Fibroblast of skin of abdomen (primary cell): Measurements from ENCODE around the gene NPBWR2. TPM values are rescaled to one million over a fixed set of nuclear protein-coding genes. Genes with fewer than 3 reads are reported as not detected.

ENCODE experiments used
- DNase-seq: peaks from one replicate; pipeline ENCODE4 v3.0.0-alpha.2; 2013
- polyA plus RNA-seq, 2 experiments: library from polyadenylated mRNA; unstranded; fragments of 120-200 nt; gene quantifications; one replicate each; pipeline ENCODE4 v1.2.1, GENCODE V29; 2013; ENCODE audit not compliant: insufficient read length in 2 of 2

The NPBWR2 gene, protein sequence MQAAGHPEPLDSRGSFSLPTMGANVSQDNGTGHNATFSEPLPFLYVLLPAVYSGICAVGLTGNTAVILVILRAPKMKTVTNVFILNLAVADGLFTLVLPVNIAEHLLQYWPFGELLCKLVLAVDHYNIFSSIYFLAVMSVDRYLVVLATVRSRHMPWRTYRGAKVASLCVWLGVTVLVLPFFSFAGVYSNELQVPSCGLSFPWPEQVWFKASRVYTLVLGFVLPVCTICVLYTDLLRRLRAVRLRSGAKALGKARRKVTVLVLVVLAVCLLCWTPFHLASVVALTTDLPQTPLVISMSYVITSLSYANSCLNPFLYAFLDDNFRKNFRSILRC
- not detected for polyA plus RNA-seq (2013, experiment 1 of 2; ENCODE audit: insufficient read length)
- not detected for polyA plus RNA-seq (2013, experiment 2 of 2; ENCODE audit: insufficient read length)

DNA sequence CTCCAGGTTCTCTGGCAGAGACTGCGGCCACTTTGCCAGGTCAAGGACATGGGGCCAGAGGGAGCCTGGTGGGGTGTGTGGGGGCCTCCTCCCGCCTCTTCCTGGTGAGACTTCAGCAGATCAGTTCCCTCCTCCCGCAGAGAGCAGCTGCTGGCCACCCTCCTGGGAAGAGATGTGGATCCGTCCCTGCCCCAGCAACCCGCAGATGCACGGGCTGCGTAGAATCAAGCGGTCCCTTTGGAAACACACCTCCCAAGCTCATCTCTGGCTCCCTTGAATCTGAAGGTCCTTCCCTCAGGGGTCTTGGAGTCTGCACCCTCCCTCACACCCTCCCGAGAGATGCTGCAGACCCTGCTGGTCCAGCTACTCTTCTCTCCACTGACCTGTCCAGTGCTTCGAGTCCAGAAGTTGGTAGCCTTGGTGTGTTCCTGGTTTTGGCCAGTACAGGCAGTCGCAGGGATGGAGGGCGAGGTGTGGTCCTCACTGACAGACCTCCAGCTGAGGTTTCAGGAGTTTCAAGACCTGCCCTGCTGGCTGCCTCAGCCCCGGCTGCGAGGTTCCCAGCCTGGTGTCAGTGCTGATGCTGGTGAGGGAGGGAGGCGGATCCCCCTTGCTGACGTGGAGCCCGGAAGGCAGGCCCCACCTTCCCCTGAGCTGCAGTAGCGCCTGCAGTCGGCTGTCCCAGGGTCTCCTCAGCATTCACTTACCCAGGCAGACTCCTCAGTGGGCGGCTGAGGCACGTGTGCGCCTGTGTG, at the start of gene NPBWR2:
NPBWR2 (minus strand) TSS at position 585 of the 755 bp plus-strand sequence. CDS start 734 bp downstream, outside the sequence.
- no peak for DNase-seq

DNA sequence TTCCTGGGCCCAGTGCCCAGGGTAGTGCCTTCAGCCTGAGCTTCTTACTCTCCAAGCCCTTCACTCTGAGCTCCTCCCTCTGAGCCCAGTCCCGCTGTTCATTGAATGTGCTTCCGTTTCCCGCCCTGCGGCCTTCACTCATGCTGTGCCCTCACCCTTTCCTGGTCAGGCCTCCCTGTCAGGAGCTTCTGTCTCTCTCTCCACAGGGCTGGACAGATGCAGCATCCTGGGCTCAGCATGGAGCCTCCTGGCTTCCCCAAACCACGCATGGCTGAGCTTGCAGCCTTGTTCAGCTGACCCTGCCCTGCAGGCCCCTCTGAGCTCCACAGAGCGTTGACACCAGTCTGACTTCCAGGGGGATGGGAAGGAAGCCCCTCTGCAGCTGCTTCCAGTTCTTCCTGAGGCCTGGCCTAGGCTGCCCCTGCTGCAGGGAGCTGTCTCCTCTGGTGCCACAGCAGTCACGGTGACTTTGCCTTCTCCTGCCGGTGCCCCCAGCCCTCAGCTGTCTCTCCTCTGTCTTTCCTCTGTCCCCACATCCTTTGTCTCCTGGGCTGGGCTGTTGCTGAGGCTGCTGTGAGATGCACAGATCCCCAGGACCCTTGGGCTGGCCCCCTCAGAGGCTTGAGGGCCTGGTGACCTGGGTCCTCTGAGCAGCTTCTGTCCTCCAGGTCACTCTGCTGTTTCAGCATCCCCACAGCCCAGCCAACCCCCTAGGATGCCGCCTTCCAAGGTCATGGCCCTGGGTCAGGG, 48.9 kb upstream of the NPBWR2 start:
- no peak for DNase-seq

GRCh38 chr20:64155258-64156135, 48.1 kb upstream of the NPBWR2 start:
- DNase-seq = no peak

DNA sequence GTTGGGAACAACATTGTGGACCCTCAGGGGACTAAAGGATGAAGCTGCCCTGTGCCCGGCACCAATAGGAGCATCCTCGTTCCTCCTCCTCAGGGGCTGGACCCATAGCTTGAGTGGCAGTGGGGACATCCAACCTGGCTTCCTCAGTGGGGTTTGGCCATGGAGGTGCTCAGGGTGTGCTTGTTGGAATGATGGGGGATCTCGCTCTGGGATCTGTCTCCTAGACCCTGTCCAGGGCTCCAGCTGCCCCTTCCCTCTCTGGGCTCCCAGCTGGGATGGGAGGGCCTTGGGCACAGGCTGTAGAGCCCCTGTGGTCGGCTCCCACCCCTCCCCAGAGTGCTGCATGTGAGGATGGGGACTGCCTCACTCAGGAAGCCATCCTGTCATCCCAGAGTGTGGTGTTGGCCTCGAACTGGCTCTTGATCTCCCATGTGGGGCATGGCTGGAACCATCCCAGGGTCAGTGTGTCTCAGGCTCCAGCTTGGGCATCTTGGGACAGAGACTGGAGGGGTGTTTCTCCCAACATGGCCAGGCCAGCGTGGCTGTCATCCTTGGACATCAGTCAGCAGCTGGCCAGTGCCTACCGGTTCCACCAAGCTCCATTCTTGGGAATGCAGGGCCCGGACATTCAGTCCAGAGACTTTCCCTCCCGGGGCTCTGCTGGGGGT, 47.4 kb upstream of the NPBWR2 start:
- DNase-seq = no peak

DNA sequence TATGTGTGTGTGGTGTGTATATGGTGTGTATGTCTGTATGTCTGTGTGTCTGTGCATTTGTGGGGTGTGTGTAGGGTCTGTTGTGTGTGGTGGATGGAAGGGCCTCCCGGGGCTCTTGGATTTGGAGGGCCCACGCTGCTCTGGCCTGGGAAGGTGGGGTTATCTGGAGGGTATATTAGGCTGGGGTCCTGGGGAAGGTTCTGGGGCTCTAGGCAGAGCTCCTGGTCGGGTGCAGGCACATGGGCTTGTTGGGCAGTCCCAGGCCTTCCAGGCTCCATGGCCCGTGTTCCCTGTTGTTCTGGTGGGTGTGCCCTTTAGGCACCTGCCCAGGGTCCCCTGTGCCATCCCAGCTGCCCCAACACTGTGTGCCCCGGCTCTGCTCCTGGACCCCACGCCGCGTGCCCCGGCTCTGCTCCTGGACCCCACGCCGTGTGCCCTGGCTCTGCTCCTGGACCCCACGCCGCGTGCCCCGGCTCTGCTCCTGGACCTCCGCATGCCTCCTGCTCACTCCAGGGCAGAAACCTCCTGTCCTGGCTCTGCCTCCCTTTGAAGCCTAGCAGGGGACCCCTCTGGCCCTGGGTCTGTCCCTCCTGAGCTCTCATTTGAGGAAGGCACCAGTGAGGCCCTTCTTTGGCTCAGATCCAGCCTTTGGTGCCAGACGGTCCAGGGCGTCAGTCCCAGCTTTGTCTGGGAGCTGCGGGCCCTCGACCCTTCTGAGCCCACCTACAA, 46.7 kb upstream of the NPBWR2 start:
- DNase-seq = no peak

GRCh38 chr20:64153410-64153809, 46.0 kb upstream of the NPBWR2 start:
- DNase-seq = no peak

DNA sequence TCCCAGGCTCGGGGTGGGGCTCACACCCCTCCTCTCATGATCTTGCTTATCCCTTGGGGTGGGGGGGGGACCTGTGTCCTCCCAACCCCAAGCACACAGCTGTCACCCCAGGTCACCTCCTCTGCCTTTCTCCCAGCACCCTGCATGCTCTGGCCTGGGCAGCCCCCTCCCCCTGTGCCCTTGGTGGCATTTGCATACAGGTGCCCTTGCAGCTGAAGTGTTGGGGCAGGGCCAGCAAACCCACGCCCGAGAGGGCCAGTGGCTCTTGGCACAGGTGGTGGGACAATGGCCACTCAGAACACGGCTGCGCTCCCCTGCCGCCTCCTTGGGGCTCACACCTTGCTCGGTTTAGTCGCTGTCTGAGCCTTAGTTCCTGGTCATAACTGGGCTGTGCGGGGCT, 45.5 kb upstream of the NPBWR2 start:
- no peak for DNase-seq

DNA sequence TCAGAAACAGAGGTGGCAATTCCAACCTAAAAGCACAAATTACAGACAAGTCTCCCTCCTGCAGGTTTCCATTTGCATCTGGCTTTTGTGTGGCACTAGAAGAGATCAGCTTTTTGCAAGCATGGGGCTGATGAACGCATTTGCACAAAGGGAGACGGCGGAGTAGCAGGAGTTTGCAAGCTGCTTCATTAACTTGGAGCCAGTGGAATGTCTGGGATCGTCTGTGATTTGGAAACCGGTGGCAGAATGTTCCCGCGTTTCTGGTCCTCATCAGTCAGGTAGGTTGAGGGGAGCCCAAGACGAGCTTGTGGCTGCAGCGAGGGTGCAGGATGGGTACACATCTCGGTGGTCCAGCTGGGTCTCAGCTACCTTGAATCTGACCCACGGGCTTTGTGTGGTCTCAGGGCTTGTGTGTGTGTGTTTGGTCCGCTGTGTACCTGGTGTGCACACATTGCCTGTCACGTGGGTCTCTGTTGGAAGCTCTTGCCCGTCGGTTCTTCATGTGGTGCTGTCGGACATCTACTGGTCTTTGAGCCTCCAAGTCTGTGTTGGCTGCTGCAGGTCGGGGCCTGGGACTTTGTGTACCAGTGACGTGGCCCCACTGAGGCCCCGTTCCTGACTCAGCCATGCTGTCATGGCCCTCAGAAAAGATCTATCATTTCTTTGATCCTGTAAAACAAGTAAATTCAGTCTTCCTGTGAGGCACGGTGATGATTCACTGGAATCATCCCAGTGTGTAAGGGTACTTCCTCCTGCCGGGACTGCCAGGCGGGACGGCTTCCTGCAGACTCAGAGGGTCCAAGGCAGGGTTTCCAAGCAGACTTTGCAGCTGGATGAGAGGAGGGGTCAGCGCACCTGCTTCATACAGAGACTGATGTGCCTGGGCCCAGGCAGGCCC, 44.5 kb upstream of the NPBWR2 start:
- DNase-seq = no peak

- DNase-seq = no peak
These were observed 43.6 kb upstream of the NPBWR2 start for GRCh38 chr20:64150756-64151632.

GRCh38 chr20:64149809-64150560, 42.6 kb upstream of the NPBWR2 start:
- no peak for DNase-seq

GRCh38 chr20:64149141-64149540, 41.8 kb upstream of the NPBWR2 start:
- DNase-seq = no peak

DNA sequence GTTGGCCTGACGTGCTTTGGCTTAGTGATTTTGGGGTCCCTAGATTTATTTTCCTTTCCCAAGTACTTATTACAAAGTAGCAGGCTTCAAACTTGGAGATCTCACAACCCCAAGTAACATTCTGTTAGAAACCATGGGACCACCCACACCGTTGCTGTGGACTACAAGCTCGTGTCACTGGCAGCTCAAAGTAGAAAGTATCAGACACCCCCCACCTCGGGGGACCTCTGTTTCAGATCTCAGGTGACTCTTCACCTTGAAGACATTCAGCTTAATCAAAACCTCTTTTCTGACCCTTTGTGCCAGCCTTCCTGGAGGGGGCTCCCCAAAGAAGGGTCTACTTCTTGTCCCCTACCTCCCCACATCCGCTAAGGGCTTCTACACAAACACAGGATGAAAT, 41.2 kb upstream of the NPBWR2 start:
- DNase-seq = no peak

DNA sequence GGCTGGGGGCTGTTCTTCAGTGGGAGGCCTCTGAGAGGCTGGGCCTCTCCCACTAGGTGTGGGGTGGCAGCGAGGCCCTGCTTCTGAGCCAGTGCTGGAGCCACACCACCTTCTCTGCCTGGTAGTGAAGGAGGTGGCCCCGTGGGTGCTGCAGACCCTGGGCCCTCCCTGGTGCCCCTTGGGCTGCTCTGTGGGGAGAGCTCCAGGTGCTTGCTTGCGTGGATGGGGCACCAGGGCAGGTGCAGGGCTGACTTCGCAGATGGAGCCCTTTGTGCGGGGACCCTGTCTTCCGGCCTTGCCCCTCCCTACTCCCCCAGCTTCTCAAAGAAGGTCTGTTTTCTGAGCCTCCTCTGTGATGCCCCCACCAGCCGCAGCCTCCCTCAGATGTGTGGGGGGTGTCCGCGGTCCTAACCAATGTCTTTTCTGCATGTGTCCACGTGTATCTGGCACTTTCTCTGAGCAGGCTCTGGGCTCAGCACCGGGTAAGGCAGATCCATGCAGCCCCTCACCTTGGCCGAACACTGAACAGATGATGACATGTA, 39.6 kb upstream of the NPBWR2 start:
- no peak for DNase-seq

DNA sequence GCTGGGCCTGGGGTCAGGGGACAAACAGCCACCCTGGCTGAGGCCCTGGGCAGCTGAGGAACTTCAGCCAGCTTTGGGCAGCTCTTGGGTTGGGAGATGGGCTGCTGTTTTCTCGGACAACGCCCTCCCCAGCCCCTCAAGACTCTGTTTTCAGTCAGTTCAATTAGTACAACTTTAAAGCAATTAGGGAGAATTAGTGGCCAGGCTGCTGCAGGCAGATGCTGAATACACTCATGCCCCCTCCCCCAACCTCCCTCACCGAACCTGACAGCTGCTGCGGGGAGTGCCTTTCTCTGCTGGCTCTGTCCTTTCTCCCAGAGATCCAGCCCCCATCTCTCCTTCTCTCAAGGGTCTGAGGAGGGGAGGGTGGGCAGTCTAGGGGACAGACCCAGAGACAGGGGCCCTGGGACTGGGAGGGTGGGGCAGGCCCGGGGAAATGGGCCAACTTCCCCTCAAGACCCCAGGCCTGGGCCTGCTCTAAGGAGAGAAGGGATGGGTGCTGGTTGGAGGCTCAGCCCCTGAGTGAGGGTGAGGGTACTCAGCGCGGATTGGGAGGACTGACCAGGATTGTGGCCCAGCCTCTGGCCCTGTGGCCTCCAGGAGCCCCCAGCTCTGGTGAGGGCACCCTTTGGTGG, 39.1 kb upstream of the NPBWR2 start:
- DNase-seq = no peak

DNA sequence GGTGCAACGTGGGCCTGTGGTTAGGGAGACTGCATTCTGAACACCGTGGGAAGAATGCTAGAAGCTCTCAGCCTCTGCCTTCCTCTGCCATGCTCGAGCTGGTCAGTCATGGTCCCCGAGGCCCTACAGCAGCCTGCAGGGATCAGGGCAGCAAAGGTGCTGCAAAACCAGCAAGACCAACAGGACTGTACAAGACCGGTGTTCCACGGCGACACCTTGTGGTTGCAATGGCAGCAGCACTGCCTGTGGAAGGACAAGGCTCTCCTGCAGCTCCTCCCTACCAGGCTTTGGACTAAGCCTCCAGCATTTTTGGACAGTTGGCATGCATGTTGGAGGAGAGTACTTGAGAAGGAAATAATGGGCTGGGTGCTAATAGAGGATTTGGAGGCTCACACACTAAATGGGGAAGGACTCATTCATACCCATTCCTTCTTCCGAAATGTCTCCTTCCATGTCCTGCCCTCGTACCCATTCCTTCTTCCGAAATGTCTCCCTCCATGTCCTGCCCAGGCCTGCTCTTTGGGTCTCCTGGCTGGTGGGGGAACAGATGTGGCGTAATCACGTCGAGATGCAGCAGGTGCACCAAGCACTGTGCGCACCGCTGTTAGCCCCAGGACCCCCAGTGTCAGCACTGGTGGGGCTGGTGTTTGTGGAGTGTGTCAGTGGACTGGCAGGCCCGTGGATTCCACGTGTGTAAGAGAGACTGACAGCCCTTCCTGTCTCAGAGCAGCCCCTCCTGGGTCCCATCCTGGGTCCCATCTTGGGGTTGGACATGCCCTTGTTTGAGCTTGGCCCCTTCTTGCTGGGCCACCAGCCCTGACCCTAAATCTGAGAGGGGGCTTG, 38.3 kb upstream of the NPBWR2 start:
- no peak for DNase-seq
